Measurements from ENCODE around the gene SHROOM3.

Gene SHROOM3

GRCh38 chr4:76659103-76659490, 224.1 kb downstream of the SHROOM3 start:
- no peaks in the 10 kb centered on the region for H3K27me3 ChIP-seq
- H3K4me3 ChIP-seq (ENCODE audit: low read depth in 1 of 2, low read length in 1 of 2): no peak overlapping the region
- no peak for TF ChIP-seq CTCF (IDR thresholded peaks at IDR 0.05)
- no peak overlapping the region for H3K27ac ChIP-seq
- H3K36me3 ChIP-seq: no peaks in the 10 kb centered on the region
- H3K9me3 ChIP-seq: no peaks in the 10 kb centered on the region
- H3K4me1 ChIP-seq (ENCODE audit: control insufficient read depth in 1 of 2, insufficient read depth in 1 of 2, low read depth in 1 of 2, low read length in 1 of 2): no peaks in the 10 kb centered on the region

GRCh38 chr4:76663824-76664223, 228.8 kb downstream of the SHROOM3 start:
- Histone ChIP-seq H3K9me3 (no peaks in the 10 kb centered on the region), H3K4me3 (ENCODE audit: low read depth in 1 of 2, low read length in 1 of 2) (no peak overlapping the region), H3K4me1 (ENCODE audit: control insufficient read depth in 1 of 2, insufficient read depth in 1 of 2, low read depth in 1 of 2, low read length in 1 of 2) (no peaks in the 10 kb centered on the region), H3K36me3 (no peaks in the 10 kb centered on the region), H3K27me3 (no peaks in the 10 kb centered on the region), H3K27ac (no peak overlapping the region)
- no peak for TF ChIP-seq CTCF (IDR thresholded peaks at IDR 0.05)

- no peaks in the 10 kb centered on the region for H3K9me3 ChIP-seq
- H3K4me1 ChIP-seq (ENCODE audit: control insufficient read depth in 1 of 2, insufficient read depth in 1 of 2, low read depth in 1 of 2, low read length in 1 of 2): no peaks in the 10 kb centered on the region
- no peaks in the 10 kb centered on the region for H3K36me3 ChIP-seq
- no peak overlapping the region for H3K4me3 ChIP-seq (ENCODE audit: low read depth in 1 of 2, low read length in 1 of 2)
- no peaks in the 10 kb centered on the region for H3K27me3 ChIP-seq
- no peak overlapping the region for H3K27ac ChIP-seq
- no peak for TF ChIP-seq CTCF (IDR thresholded peaks at IDR 0.05)
Observed at GRCh38 chr4:76665153-76665552, 230.1 kb downstream of the SHROOM3 start.

- Histone ChIP-seq H3K9me3 (no peaks in the 10 kb centered on the region), H3K4me1 (ENCODE audit: control insufficient read depth in 1 of 2, insufficient read depth in 1 of 2, low read depth in 1 of 2, low read length in 1 of 2) (no peaks in the 10 kb centered on the region), H3K27ac (no peak overlapping the region), H3K4me3 (ENCODE audit: low read depth in 1 of 2, low read length in 1 of 2) (no peak overlapping the region), H3K36me3 (no peaks in the 10 kb centered on the region), H3K27me3 (no peaks in the 10 kb centered on the region)
- no peak for TF ChIP-seq CTCF (IDR thresholded peaks at IDR 0.05)
Observed at GRCh38 chr4:76665721-76666120, 230.7 kb downstream of the SHROOM3 start.

GRCh38 chr4:76666944-76667532, 232.0 kb downstream of the SHROOM3 start:
- Histone ChIP-seq H3K9me3 (no peaks in the 10 kb centered on the region), H3K36me3 (no peaks in the 10 kb centered on the region), H3K4me1 (ENCODE audit: control insufficient read depth in 1 of 2, insufficient read depth in 1 of 2, low read depth in 1 of 2, low read length in 1 of 2) (no peaks in the 10 kb centered on the region), H3K4me3 (ENCODE audit: low read depth in 1 of 2, low read length in 1 of 2) (no peak overlapping the region), H3K27ac (no peak overlapping the region), H3K27me3 (peaks cover 2% of the 10 kb centered on the region)
- no peak for TF ChIP-seq CTCF (IDR thresholded peaks at IDR 0.05)

GRCh38 chr4:76670631-76671030, 235.6 kb downstream of the SHROOM3 start:
- Histone ChIP-seq H3K4me3 (ENCODE audit: low read depth in 1 of 2, low read length in 1 of 2) (no peak overlapping the region), H3K9me3 (no peaks in the 10 kb centered on the region), H3K4me1 (ENCODE audit: control insufficient read depth in 1 of 2, insufficient read depth in 1 of 2, low read depth in 1 of 2, low read length in 1 of 2) (no peaks in the 10 kb centered on the region), H3K27me3 (peaks cover 12% of the 10 kb centered on the region), H3K27ac (no peak overlapping the region), H3K36me3 (no peaks in the 10 kb centered on the region)
- TF ChIP-seq CTCF (IDR thresholded peaks at IDR 0.05): no peak
